ENCODE results near the gene E2F7.
A peak's percentile ranks its signal among the peaks of the same experiment; 100 is the strongest.
"Not testable (repeated sequence)": the region's sequence is repeated elsewhere in the genome, so short reads cannot be mapped to it uniquely, and the experiment has no call there.

E2F7 gene

DNA sequence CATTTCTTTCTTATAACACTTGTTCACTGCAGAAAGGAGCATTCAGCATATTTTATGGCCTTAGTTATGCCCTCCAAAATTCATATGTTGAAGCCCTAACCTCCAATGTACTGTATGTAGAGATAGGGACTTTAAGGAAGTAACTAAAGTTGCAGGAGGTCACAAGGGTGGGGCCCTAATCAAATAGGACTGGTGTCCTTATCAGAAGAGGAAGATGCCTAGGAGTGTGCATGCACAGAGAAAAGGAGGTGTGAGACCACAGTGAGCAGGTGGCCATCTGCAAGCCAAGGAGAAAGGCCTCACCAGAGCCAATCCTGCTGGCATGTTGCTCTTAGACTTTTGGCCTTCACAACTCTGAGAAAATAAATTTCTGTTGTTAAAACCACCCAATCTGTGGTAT is 12.9 kb upstream of the E2F7 start:
- ATAC-seq (replicated peaks) = no peak
- H3K9me3 Mint-ChIP-seq = peaks cover 0 to 3% of the 10 kb centered on the region in 2 donors
- DNase-seq = no peak
- no peaks in the 10 kb centered on the region for H3K4me1 Mint-ChIP-seq
- H3K27ac Mint-ChIP-seq = no peak overlapping the region
- H3K36me3 Mint-ChIP-seq = no peaks in the 10 kb centered on the region
- H3K27me3 Mint-ChIP-seq = peaks cover 23 to 45% of the 10 kb centered on the region in 2 donors
- no peak overlapping the region for H3K4me3 Mint-ChIP-seq

DNA sequence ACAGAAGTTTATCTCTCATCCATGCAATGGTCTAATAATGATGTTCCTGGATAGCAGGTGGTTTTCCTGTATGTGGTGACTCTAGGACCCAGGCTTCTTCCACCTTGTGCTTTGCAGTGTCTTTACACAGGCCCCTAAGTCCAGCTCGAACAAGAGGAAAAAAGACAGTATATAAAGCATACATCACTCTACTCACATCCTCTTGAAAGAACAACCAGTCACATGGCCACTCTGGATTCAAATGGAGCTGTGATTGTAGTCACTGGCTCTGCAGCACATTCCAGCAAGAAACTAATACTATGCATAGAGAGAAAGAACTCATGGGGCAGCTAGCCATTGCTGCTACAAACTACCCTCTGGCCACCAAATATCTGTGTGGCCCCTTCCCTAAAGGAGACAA is 11.5 kb upstream of the E2F7 start:
- Mint-ChIP-seq H3K27me3 (peaks cover 23 to 45% of the 10 kb centered on the region in 2 donors), H3K36me3 (no peaks in the 10 kb centered on the region), H3K4me3 (no peak overlapping the region), H3K9me3 (peaks cover 0 to 3% of the 10 kb centered on the region in 2 donors), H3K27ac (no peak overlapping the region), H3K4me1 (no peaks in the 10 kb centered on the region)
- no peak for ATAC-seq (replicated peaks)
- DNase-seq = no peak

DNA sequence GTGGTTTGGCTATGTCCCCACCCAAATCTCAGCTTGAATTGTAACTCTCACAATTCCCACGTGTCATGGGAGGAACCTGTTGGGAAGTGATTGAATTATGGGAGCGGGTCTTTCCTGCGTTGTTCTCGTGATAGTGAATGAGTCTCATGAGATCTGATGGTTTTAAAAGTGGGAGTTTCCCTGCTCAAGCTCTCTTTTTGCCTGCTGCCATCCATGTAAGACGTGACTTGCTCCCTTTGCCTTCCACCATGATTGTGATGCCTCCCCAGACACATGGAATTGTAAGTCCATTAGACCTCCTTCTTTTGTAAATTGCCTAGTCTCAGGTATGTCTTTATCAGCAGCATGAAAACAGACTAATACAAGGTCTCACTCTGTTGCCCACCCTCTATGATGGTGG is 8.5 kb upstream of the E2F7 start:
- ATAC-seq (replicated peaks); H3K27ac Mint-ChIP-seq; H3K4me1 Mint-ChIP-seq; H3K36me3 Mint-ChIP-seq; DNase-seq; H3K9me3 Mint-ChIP-seq; H3K4me3 Mint-ChIP-seq: not testable (repeated sequence)
- peaks cover 25 to 36% of the 10 kb centered on the region in 2 donors for H3K27me3 Mint-ChIP-seq

DNA sequence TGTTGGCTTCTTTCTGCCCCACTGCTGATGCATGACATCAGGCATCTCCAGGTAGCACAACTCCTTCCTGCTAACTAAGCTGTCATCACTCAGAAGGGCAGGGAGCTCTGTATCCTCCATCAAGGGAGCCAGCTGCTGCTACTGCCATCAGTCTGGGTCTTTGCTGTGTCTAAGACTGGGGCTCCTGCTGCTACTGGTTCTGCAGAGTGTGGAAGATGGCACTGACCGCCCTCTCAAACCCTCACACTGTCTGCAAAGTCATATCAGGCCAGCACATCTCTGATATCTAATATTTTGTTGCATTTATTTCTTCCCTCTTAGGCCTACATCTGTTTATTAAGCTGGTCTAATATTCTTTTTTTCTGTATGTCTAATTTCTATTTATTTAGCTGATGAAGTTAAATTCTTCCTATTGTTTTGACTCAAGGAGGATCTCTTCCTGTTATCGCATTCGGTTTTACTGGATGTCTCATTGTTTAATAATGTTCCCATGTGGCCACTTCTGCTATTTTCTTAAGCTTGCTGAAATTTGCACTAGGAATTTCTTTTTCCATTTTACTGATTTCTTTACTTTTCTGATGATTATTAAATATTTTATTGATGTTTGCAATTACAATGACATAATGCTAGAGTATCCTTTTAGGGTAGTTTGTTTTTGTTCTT is 7.6 kb upstream of the E2F7 start:
- no peaks in the 10 kb centered on the region for H3K9me3 Mint-ChIP-seq
- H3K36me3 Mint-ChIP-seq = no peaks in the 10 kb centered on the region
- H3K27me3 Mint-ChIP-seq = peaks cover 23 to 28% of the 10 kb centered on the region in 2 donors
- no peak overlapping the region for H3K27ac Mint-ChIP-seq
- ATAC-seq (replicated peaks) = peak in 1 of 2 donors; percentile 20
- DNase-seq = no peak
- H3K4me3 Mint-ChIP-seq = no peak overlapping the region
- H3K4me1 Mint-ChIP-seq = no peaks in the 10 kb centered on the region

DNA sequence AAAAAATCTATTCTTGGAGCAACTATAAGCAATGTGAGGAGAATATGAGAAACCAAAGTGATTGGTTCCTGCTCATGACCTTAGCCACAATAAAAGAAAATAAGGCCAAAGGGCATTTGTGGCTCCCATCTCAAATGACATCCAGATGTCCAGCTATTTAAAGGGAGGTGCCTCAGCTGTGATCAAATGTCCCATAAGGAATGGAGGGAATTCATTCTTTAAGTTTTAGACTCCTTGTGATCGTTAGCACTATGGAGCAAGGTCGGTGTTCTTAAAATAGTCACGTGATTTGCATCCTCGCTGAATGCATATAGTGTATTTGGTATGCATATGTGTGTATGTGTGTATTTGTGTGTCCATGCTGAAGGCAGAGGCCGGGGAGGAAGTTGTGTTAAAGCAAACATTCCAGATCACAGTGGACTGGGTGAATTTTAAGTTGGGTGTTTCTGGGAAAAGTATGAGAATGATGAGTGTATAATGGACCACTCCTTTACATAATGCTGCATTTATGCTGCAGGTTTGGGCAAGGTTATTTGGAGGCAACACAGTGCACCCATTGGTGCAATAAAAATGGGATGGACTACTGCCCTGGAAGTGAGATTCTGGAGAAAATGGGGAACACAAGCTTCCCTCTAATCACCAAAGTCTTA is 5.6 kb upstream of the E2F7 start:
- peaks cover 2% of the 10 kb centered on the region in 2 donors for H3K4me1 Mint-ChIP-seq
- H3K27ac Mint-ChIP-seq = no peak overlapping the region
- no peak for ATAC-seq (replicated peaks)

DNA sequence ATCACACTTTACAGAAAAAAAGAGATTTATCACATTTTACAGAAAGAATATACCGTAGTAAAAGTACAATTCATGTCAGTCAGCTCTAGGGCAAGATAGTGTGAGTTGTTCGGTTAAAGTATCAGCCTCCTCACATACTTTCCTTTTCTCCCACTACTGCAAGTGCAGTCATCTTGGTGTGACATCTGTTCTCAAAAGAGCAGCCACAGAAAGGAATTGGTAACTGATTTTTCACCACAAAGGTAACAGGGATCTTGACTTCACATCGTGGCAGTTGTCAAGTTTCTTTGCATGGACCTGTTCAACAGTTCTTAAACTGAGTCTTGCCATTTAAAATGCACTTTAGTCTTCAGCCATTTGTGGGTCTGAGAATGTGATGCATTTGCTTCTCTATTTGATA is 5.0 kb upstream of the E2F7 start:
- H3K4me3 Mint-ChIP-seq = no peak overlapping the region
- DNase-seq = no peak
- H3K36me3 Mint-ChIP-seq = no peaks in the 10 kb centered on the region
- peaks cover 8 to 9% of the 10 kb centered on the region in 2 donors for H3K27me3 Mint-ChIP-seq
- peaks cover 4 to 5% of the 10 kb centered on the region in 2 donors for H3K4me1 Mint-ChIP-seq
- no peak overlapping the region for H3K27ac Mint-ChIP-seq
- no peak for ATAC-seq (replicated peaks)
- no peaks in the 10 kb centered on the region for H3K9me3 Mint-ChIP-seq

More for the DNA sequence above, 5.6 kb upstream of the E2F7 start:
- DNase-seq = no peak
- Mint-ChIP-seq H3K9me3 (no peaks in the 10 kb centered on the region), H3K27me3 (peaks cover 8 to 9% of the 10 kb centered on the region in 2 donors), H3K36me3 (no peaks in the 10 kb centered on the region), H3K4me3 (no peak overlapping the region)

DNA sequence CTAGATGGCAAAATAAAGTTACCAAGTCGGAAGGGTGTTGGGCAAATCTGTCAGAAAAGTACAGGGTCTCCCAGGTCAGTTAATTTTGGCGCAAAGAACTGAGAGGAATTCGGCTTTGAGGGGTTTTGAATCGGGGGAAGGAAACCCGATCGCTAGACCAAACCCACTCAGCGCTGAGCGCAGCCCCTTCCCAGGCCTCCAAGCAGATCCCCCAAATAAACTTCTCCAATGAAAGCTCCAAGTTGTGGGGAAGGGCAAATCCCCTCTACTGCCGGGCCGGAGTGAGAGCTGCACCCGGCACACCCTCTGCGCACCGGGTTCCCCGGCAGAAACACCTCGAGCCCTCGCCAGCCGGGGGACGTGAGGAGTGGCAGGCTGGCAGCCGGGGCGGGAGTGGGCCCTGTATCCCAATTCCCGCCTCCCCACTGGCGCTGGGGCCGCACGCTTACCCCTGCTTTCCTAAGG is 441 bp downstream of the E2F7 start:
- H3K27me3 Mint-ChIP-seq = peaks cover 15 to 26% of the 10 kb centered on the region in 2 donors
- H3K27ac Mint-ChIP-seq = no peak overlapping the region
- H3K9me3 Mint-ChIP-seq = no peaks in the 10 kb centered on the region

DNA sequence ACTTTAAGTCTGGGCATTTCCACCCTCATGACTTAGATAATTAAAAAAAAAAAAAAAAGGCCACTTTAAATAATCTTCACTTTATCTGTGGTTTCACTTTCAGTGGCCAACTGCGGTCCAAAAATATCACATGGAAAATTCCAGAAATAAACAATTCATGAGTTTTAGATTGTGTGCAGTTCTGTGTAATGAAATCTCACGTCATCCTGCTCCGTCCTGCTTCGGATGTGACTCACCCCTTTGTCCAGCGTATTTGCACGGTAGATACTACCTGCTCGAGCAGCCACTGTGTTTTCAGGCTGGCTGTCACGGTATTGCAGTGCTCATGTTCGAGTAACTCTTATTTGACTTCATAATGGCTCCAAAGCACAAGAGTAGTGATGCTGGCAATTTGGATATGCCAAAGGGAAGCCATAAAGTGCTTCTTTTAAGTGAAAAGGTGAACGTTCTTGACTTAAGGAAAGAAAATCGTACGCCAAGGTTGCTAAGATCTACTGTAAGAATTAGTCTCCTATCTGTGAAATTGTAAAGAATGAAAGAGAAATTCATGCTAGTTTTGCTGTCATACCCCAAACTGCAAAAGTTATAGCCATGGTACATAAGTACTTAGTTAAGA is 2.4 kb downstream of the E2F7 start:
- ATAC-seq (replicated peaks) (no peak), DNase-seq (no peak)
- no peak overlapping the region for H3K27ac Mint-ChIP-seq
- H3K36me3 Mint-ChIP-seq = peaks cover 2 to 3% of the 10 kb centered on the region in 2 donors
- peaks cover 6 to 19% of the 10 kb centered on the region in 2 donors for H3K27me3 Mint-ChIP-seq
- H3K4me3 Mint-ChIP-seq = peak overlapping the region in 1 of 2 donors; percentile 47
- H3K9me3 Mint-ChIP-seq = no peaks in the 10 kb centered on the region
- H3K4me1 Mint-ChIP-seq = peaks cover 37 to 50% of the 10 kb centered on the region in 2 donors

More for the DNA sequence above, 441 bp downstream of the E2F7 start:
- H3K36me3 Mint-ChIP-seq = peaks cover 2 to 3% of the 10 kb centered on the region in 2 donors
- ATAC-seq (replicated peaks) (peak; percentile 13 to 23), DNase-seq (no peak)
- peaks cover 29 to 43% of the 10 kb centered on the region in 2 donors for H3K4me1 Mint-ChIP-seq
- peak overlapping the region; percentile 88 to 90 for H3K4me3 Mint-ChIP-seq

DNA sequence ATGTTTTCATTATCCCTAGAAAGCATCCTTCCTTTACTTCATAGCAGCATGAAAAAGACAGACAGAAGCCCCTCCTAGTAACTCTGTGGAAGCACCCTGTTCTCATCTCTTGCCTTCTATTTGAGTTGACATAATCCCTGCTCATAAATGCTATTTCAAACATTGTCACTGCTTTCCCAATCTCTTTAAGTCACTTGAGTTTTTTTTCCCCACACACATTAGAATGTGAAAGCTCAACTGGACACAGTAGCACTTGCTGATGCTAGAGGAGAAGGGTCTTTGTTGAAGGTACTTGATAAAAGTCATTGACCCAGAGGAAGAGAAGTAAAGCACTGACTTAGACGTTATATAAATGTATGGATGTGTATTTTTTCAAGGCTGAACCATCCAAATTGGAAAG is 3.0 kb downstream of the E2F7 start:
- H3K9me3 Mint-ChIP-seq = no peaks in the 10 kb centered on the region
- peaks cover 37 to 50% of the 10 kb centered on the region in 2 donors for H3K4me1 Mint-ChIP-seq
- peaks cover 6 to 19% of the 10 kb centered on the region in 2 donors for H3K27me3 Mint-ChIP-seq

DNA sequence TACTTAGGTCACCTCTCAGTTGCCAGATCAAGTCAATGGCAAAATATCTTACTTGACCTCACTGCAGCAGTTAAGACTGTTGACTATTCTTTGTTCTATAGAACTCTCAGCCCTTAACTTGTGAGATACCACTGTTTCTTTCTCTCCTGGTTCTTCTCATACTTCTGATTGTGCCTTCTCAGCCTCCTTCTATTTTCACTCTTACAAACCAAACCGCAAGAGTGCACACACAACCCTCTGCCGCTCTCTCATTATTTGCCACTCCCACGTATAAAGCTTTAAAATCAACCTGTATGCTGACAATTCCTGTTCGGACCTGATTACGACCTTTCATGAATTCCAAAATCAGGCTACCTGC is 4.5 kb downstream of the E2F7 start:
- Mint-ChIP-seq H3K4me1 (peaks cover 34 to 47% of the 10 kb centered on the region in 2 donors), H3K27ac (peak overlapping the region; percentile 21), H3K27me3 (peaks cover 6 to 19% of the 10 kb centered on the region in 2 donors), H3K4me3 (peak overlapping the region; percentile 5 to 8), H3K36me3 (peaks cover 2 to 3% of the 10 kb centered on the region in 2 donors), H3K9me3 (no peaks in the 10 kb centered on the region)
- DNase-seq (no peak), ATAC-seq (replicated peaks) (peak in 1 of 2 donors; percentile 25)

More for the DNA sequence above, 3.0 kb downstream of the E2F7 start:
- no peak for DNase-seq
- Mint-ChIP-seq H3K27ac (peak overlapping the region; percentile 60), H3K36me3 (peaks cover 2 to 3% of the 10 kb centered on the region in 2 donors), H3K4me3 (no peak overlapping the region)
- no peak for ATAC-seq (replicated peaks)

DNA sequence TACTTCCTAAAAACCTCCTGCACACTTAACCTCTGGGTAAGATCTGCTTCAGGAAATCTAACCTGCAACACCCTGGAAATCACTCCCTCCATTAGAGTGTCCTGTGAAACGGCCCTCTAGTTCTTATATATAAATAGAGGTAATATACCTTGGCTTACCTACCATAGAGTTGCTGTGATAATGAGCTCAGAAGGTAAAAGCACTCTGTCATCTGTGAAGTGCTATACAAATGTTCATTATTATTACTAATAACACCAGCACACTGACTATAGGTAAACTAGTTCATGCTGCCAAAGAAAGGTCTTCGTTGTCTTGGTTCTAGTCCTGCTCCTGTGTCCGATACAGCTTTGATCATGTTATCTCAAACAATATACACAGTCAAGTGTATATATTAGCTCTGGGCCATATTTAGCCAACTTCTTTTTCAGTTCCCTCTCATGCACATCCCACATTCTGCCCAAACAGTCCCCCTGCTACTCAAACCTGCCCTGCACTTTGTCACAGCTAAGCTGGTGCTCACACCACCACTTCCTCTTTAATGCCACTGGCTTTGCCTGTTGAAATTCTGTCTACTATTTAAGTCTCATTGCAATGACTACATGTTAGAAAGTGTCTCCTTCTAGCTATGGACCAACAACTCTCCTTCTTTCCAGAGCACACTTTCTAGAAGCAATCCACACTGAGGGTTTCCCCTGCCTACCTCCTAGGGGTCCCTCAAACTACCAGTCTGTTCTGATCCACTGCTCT is 5.1 kb downstream of the E2F7 start:
- H3K36me3 Mint-ChIP-seq = peaks cover 2 to 3% of the 10 kb centered on the region in 2 donors
- peak overlapping the region; percentile 5 to 26 for H3K4me3 Mint-ChIP-seq
- H3K4me1 Mint-ChIP-seq = peaks cover 33 to 46% of the 10 kb centered on the region in 2 donors
- peak; percentile 92 to 96 for ATAC-seq (replicated peaks)
- DNase-seq = peak; percentile 69
- H3K9me3 Mint-ChIP-seq = no peaks in the 10 kb centered on the region
- peak overlapping the region; percentile 21 for H3K27ac Mint-ChIP-seq
- peaks cover 6 to 19% of the 10 kb centered on the region in 2 donors for H3K27me3 Mint-ChIP-seq

DNA sequence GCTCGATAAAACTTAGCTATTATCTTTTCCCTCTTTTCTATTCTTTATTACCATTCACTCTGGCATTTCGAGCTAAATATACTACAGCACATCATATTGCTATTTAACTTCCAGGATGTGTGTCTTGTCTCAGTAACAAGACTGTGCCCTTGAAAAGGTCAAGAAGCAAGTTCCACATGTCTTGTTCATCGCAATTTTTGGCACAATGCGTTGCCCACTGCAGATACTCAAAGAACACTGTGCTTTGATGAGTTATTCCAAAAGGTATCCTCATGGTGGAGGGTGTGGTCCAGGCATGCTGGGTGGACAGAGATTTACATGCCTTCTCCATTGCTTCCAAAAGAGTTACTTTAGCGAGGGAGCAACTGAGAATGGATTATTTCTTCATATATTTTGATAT is 6.6 kb downstream of the E2F7 start:
- no peak overlapping the region for H3K27ac Mint-ChIP-seq
- no peak for ATAC-seq (replicated peaks)
- no peaks in the 10 kb centered on the region for H3K9me3 Mint-ChIP-seq
- DNase-seq = no peak
- peaks cover 2 to 3% of the 10 kb centered on the region in 2 donors for H3K36me3 Mint-ChIP-seq
- H3K4me3 Mint-ChIP-seq = no peak overlapping the region
- peaks cover 0 to 14% of the 10 kb centered on the region in 2 donors for H3K27me3 Mint-ChIP-seq
- peaks cover 30 to 40% of the 10 kb centered on the region in 2 donors for H3K4me1 Mint-ChIP-seq

DNA sequence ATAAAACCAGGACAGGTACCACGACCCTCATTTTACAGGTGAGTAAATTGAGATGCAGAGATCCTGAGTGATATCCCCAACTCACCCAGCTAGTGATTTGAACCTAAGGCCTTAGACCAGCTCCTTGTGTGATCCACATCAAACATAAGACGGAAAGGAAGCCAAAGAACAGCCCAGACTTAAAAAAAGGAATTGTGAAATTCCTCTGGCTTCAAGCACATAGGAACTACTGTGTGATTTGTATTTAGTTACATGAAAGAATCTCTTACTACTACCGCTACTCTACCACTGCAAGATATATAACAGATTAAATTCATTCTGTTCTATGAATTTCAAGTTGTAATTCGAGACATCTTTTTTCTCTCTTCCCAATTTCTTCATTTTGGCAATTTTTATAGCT is 10.5 kb downstream of the E2F7 start:
- no peaks in the 10 kb centered on the region for H3K27me3 Mint-ChIP-seq
- no peak overlapping the region for H3K27ac Mint-ChIP-seq
- H3K36me3 Mint-ChIP-seq = no peaks in the 10 kb centered on the region
- H3K9me3 Mint-ChIP-seq = no peaks in the 10 kb centered on the region
- no peak overlapping the region for H3K4me3 Mint-ChIP-seq
- peaks cover 6 to 8% of the 10 kb centered on the region in 2 donors for H3K4me1 Mint-ChIP-seq
- ATAC-seq (replicated peaks) (no peak), DNase-seq (no peak)

DNA sequence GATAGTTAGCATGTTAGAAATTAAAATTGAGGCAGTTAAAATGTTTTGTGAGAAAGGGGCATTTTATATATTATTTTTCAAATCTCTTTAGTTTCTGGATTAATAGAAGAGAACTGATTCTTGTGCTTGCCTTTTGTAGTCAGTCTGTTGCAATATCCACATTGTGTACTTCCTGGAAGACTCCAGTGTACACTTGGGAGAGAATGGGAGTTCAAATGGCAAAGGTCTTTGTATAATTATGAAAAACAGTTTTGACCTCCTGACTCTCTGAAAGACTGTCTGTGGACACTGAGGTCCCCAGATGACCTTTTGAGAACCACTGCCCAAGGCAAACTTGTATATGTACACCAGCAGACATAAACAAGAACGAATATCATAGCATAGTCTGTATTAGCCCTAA is 12.1 kb downstream of the E2F7 start:
- Mint-ChIP-seq H3K27me3 (no peaks in the 10 kb centered on the region), H3K9me3 (no peaks in the 10 kb centered on the region), H3K4me1 (peaks cover 0 to 2% of the 10 kb centered on the region in 2 donors), H3K36me3 (no peaks in the 10 kb centered on the region), H3K27ac (no peak overlapping the region), H3K4me3 (no peak overlapping the region)
- DNase-seq (no peak), ATAC-seq (replicated peaks) (no peak)

Measured in stimulated activated naive B cell treated with anti-CD40 and anti-IgM and Interleukin-4, amounts not matched to agents 10 μg/mL and 1 μg/mL and 100 μg/mL, for 72 hours (primary cell).